NCI-H2081 (cell line): Measurements from ENCODE around the gene NOS1.
"Not testable (repeated sequence)": the region's sequence is repeated elsewhere in the genome, so short reads cannot be mapped to it uniquely, and the experiment has no call there.

ENCODE experiments used
- DNase-seq, 2 experiments: peaks; one replicate each; lab custom pipeline; 2025; lab: John Stamatoyannopoulos, UW

NOS1 gene

DNA sequence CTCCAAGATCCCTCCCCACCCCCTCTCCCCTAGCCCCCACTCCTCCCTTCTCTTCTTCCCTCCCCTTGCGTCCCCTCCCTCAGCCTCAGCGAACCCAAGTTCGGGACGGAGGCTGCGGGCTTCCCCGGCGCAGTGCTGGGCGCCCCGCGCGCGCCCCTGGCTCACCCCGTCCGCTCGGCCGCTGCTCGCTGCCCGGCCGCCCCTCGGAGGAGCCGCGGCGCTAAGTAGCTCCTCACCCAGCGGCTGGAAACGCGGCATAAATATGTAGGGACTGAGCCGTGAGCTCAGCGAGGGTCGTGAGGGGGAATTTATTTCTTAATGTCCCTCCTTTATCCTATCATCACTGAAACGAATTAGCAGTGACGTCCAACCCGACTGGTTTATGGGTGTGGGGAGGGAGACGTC, at the start of gene NOS1:
TSS of gene NOS1 (minus strand) at position 280 of the 405 bp plus-strand sequence. CDS start 30,557 bp downstream, outside the sequence.
- DNase-seq = no peak

DNA sequence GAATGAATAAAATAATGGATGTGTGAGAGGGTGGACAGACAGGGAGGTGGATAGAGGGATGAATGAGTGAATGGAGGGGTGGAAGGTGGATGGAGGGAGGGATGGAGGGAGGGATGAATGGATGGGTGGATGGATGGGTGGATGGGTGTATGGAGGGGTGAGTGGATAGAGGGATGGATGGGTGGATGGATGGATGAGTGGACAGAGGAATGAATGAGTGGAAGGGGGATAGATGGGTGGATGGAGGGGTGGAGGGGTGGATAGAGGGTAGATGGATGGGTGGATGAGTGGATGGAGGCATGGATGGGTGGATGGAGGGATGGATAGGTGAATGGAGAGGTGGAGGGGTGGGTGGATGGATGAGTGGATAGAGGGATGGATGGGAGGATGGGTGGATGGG, 47.9 kb upstream of the NOS1 start:
- no peak for DNase-seq

DNA sequence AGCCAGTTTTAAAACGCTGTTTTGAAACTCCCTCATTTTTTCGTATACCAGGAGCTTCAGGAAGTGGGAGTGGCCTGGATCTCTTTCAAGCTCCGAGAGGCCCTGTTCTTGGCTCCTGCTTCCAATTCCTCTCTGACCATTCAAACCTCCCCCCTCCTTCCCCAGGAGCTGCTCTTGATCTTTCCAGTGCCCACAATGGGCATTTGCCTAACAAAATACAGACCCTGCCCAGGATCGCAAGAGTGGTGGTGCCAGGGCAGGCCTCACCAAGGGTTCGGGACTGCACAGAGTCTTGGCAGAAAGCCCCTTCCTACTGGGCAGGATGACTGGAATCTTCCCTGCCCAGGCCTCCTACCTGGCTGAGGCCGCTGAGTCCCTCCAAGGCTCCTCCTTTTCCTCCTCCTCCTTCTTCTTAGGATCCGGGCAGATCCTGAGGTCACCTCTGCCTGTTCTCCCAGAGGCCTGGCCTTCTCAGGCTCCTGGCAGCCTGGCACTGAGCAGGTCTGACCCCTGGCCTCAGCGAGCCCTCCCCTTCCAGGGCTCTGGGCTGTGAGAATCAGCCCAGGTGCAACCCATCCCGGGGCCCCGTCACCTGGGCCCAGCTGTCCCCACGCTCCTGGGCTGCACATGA, 46.9 kb upstream of the NOS1 start:
- peak in 1 of 2 experiments; percentile 22 for DNase-seq

DNA sequence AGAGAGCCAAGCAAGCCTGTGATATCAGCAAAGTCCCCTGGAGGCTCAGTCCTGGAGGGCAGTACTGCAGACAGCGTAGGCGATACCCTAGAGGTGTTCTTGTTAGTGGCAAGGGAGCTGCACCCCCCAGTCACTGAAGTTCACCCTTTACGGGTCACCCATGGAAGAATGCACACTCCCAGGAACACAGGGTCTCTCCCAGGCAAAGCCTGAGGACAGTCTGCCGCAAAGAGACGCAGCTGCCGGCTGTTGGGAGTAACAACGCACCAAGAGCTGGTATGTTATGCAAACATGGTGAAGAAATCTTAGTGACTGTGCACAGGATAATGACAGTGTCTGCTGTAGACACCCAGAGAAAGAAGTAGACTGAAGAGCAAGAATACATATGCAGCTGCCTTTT, 43.5 kb upstream of the NOS1 start:
- DNase-seq = no peak

DNA sequence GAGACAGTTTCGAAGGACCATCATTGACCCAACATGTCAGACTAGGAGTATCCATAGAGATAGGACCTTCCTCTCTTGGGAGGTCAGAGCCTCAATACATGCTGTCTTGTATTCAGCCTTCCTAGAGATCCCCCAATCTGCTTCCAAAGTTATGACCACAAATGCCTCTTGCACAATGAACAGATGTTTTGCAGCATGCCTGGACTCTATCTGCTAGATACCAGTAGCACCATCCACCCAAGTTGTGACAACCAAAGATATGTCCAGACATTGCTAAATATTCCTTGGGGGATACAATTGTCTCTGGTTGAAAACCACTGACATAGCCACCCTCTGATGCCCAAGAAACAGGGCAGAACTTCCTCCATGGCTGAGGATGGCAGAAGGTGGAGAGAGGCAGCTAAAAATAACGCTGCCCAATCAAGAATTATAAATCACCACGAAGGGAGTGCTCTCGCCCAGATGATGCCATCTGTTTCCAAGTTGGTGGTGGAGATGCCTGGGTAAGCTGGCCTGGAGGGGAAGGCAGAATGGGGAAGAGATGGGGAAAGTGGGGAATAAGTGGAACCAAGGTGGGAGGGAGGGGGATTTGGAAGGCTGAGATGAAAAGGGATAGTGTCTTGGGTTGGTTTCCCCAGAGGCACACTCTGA, 42.9 kb upstream of the NOS1 start:
- DNase-seq = no peak

DNA sequence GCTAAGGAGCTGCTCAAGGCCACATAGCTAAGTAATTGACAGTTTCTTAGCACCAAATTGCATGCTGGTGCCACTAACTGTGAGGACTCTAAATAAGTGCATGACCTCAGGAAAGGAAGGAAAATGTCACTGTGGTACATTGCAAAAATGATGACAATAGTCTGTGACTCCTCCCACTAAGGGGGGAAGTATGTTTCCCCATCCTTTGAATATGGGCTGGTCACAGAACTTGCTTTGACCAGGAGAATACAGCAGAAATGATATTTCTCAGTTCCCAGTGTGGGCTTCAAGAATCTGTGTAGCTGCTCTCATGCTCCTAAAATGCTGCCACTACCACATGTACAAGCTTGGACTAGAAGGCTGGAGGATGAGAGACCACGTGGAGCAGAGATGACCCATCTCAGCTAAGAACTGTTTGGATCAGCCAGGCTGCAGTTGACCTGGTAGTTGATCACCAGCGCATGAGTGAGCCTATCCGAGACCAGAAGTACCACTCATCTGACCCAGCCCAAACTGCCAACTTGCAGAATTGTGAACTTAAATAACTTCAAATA, 42.2 kb upstream of the NOS1 start:
- no peak for DNase-seq

DNA sequence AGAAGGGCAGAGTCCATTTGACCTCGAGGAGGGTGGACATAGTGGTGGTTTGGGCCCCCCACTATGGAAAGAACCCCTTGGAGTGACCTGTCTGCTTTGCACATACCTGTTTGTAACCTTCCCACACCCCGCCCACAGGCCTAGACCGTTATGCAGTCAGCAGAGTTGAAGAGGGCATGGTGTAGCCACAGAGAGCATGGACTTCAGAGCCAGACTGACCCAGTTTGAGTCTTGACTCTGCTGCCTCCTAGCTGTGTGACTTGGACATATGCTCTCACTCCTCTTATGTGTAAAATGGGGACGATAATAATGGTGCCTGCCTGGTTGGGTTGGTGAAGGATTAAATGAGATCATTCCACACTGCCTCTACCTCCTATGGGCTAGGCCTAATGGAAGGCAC, 40.9 kb upstream of the NOS1 start:
- no peak for DNase-seq

DNA sequence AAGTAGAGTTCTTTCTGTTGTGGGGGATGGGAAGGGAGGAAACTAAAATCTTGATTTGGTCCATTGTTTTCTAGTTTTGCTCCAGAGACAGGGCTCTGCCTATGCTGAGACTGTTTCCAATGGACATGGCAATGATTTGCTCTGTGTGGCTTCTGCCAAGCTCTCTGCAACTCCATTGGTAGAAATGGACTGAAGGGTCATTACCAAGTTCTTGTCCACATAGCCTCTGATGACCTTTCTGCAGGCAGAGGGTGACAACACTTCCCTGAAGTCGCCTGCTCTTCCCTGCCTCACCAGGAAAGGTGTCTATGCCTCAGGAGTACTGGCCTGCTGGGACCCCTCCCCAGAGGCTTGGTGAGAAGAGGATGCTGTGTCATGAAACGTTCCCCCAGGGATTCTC, 39.5 kb upstream of the NOS1 start:
- no peak for DNase-seq

DNA sequence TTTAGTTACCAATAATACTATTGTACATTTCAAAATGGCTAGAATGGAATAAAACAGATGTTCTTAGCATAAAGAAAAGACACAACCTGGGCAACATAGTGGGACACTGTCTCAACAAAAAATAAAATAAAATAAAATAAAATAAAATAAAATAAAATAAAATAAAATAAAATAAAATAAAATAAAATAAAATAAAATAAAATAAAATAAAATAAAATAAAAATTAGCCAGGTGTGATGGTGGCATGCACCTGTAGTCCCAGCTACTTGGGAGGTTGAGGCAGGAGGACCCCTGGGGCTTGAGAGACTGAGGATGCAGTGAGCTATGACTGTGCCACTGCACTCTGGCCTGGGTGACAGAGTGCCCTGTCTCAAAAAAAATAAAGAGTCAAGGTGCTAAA, 37.1 kb upstream of the NOS1 start:
- DNase-seq = not testable (repeated sequence)

DNA sequence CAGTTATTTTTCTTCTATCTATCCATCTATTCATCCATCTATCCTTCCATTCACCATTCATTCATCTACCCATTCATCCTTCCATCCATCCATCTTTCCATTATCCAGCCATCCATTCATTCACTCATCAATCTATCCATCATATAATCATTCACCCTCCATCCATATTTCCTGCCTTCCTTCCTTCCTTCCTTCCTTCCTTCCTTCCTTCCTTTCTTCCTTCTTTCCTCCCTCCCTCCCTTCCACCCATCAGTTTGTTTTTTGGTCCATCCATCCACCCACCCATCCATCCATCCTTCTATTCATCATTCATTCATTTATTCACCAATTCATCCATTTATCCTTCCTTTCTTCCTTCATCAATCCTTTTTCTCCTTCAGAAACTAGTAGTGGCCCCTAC, 34.3 kb upstream of the NOS1 start:
- DNase-seq = no peak

DNA sequence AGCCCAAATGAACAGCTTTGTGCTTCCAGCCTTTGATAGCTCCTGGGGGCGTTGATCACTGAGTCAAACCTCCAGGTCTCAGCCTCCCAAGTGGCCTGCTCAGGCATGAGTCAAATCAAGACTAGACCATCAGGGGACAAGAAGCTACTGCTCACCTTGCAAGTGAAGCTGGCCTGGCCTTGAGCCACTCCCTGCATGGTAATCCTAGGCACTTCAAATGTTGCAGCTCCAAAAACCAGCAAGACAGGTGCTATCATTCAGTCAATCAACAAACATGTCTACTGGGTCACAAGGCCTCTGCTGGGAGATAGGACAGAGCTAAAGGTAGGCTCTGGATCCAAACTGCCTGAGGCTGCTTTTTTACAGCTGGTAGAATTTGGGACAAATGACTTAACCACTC, 33.1 kb upstream of the NOS1 start:
- DNase-seq = no peak

DNA sequence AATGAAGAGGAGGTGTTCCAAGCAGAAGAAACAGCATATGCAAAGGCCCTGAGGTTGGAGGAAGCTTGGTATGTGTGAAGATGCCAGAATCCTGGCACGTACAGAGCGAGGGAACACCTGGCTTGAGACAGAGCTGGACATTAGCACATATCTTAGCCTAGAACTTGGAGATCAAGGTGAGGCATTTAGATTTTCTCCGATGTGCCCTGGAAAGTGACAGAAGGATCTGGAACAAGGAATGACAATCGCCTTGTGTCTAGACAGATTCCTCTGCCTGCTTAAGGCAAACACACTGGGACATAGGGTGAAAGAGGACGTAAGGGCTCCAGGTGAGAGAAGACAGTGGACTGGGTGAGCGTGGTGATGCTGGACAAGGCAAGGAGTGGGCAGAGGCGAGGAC, 32.2 kb upstream of the NOS1 start:
- DNase-seq = no peak

DNA sequence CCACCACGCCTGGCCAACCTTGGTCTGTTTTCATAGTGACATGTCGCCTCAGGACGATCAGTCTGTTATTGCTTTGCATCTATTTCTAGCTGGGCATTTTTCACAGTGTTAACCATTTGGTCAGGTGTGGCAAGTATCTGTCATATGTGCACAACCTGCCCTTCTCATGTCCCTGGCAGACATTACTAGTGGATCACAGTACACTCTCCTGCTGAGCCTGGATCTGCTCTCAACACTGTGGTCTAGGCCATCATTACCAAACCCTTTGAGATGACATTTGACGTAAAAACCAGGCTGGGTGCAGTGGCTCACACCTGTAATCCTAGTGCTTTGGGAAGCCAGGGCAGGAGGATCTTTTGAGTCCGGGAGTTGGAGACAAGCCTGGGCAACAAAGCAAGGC, 29.4 kb upstream of the NOS1 start:
- no peak for DNase-seq

DNA sequence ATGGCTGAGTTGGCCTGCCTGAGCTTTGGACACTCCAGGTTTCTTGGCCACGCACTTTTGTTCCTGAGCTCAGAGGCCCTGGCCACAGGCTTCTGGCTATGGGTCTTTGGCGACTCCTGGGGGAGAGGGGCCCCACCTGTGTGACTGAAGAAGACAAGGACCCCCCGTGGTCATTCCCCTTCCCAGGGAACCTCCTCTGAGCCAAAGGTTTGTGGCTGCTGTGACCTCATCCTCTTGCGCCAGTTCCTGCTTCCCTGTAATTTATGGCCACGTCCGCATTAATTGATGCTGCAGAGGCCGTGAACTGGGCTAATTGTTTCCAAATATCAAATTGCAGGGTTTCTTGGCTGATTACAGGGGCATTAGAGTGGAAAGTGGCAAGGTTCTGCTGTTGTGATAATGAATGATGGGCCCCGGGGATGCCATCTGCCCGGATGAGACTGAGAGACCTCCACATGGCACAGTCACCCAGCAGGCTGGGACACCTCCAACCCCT, 27.6 kb upstream of the NOS1 start:
- DNase-seq = no peak

DNA sequence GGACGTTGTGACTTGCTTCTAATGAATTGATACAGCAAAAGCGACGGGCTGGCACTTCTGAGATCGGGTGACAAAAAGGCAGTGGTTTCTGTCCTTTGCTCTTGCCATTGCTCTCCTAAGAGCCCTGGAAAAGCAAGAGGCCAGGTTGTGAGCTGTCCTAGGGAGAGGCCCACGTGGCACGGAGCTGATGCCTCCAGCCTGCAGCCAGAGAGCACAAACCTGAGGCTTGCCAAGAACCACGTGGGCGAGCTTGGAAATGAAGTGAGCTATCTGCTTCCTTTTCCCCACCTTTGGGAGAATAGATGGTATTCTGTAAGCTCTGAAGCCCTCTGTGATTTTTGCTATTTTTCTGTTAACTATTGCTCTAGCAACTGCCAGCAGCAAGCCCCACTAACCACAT, 26.4 kb upstream of the NOS1 start:
- DNase-seq = no peak

DNA sequence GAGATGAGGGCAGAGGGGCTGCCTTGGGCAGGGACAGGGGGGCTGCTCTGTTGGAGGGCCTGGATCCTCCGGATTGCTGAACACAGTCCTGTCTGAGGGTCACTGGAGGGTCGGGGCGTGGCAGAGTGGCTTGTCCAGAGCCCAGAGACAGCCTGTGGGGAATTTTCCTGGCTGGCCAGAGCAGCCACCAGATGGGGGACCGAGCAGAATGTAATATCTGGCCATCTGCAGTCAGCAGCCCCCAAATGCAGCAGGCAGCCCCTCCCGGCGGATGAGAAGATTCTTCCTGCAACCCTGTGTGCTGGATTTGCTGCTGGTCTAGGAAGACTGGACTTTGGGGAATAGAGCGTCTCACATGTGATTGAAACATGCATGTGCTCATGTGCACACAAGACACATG, 23.3 kb upstream of the NOS1 start:
- no peak for DNase-seq

DNA sequence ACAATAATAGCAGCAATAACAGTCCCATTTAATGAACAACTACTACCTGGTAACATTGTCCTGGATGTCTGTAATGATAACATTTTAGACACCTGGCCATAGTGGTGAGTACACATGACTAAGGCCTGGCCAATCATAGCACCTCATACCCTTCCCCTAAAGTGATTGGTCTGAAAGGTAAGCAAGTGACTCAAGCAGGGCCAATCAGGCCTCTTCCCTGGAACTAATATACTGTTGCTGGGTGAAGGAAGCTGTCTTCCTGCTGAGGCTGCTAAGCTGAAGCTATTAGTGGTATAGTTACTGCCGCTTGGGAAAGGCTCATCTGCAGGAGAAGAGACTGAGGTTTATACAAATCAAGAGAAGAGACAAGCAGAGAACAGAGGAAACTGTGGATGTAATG, 18.7 kb upstream of the NOS1 start:
- DNase-seq = peak in 1 of 2 experiments; percentile 38

DNA sequence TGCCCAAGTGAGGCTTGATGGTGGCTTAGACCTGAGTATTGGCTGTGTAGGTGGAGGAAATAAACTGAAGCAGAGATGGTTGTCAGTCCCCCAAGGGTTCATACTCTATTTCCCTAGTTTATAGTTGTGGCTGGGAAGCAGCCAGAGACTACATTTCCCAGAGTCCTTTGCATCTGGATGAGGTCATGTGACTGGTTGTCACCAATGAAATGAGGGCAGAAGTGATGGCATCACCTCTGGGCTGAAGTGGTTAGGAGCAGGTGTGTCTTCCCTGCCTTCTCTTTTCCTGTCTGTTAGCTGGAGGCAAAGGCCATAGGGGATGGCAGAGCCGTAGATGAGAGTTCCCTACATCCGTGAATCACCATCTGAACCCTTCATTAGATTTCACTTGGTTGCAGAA, 16.3 kb upstream of the NOS1 start:
- DNase-seq = peak in 1 of 2 experiments; percentile 17

DNA sequence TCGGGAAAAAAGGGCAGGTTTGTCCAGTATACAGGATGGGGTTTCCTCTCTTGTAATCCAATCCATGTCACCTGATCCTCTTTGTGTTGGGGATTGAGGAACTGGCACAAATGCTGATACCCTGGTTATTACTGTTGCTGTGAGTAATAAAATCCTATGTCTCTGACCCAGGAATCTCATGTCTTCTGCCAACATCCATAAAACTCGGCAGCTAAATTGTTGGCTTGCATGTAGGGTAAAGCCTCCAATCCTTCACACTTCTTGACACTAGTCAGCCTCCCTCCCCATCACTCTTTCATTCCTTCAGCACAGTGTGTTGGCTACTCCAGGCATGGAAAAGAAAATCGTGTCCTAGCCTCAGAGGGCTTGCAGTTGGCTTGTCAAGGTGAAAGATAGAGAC, 9.2 kb upstream of the NOS1 start:
- no peak for DNase-seq

DNA sequence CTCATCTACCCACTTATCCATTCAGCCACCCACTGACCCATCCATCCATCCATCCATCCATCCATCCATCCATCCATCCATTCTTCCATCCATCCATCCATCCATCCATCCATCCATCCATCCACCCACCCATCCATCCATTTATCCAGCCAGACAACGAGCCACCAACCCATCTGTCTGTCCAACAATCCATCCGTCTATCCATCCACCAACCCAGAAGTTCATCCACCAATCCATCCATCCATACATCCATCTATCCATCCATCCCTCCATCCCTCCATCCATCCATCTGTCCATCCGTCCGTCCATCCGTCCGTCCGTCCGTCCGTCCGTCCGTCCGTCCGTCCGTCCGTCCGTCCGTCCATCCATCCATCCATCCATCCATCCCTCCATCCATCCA, 8.6 kb upstream of the NOS1 start:
- not testable (repeated sequence) for DNase-seq

DNA sequence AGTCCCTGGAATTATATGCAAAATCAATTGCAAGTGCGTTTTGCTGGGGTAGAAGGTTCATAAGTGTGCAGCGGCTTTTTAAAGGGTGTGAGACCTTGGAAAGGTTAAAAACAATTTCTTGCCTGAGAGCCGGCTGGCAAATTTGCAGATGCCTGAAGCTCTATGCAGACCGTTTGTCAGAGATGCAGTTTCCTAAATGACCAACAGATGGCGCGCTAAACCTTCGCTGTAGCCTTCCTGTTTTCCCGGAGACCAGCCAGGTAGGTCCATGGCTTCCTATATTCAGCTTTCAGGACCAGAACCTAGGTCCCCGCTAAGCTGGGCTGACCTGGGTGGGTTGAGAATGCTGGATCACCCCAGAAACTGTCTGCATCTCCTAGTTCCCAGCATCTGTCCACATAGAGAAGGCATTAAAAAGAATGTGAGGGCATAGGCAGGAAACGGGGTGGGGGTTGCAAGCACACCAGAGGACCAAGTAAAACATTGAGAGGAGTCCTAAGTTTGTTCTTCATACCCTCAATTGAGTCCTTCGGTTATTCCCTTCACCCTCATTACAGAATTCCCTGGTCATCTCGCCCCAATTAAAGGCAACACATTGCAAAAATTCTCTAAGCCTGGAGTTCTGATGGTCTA, 5.7 kb upstream of the NOS1 start:
- peak; percentile 68 to 77 for DNase-seq

DNA sequence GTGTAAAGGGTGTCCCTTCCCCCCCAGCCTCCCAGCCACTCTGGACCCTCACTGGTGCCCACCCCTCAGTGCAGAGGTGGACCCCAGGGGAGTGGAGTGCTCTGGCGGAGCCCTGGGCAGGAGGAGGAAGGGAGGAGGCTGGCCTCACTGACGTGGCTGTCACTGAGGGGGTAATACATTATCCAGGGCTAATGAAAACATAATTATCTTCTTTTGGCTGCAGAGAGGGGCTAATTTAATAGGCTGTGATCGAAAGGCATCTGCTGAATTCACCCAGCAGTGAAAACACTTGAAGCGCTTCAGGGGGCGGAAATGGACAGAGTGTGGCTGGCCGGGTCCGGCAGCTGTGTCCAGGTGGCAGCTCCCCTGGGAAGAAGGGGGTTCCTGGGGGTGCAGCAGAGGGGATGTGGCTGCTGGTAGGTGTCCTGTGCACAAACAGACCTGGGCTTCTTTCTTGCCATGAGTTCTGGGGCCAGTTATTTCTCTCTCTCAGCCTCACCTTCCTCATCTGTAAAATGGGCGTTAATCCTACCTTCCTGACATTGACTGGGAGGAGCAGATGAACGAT, 3.7 kb upstream of the NOS1 start:
- DNase-seq = no peak
